Measurements from ENCODE around the gene HMGN2.

The HMGN2 gene

DNA sequence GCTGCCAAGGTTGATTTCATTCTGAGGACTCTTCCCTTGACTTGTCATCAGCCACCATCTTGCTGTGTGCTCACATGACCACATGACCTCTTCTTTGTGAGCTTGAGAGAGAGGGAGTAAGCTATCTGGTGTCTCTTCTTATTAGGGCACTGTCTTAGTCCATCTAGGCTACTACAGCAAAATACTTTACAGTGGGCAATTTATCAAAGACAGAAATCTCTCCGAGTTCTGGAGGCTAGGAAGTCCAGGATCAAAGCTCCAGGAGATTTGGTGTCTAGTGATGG, 45.5 kb downstream of the HMGN2 start:
- Histone ChIP-seq H3F3A (ENCODE audit: insufficient read depth) (no peaks in the 10 kb centered on the region), H2AFZ (ENCODE audit: low read depth, low read length, severe bottlenecking) (no peak overlapping the region), H3K4me2 (ENCODE audit: low read depth, low read length, poor library complexity, severe bottlenecking) (no peak overlapping the region), H3K27ac (ENCODE audit: low read depth, low read length) (no peak overlapping the region), H3K36me3 (ENCODE audit: low read length) (no peaks in the 10 kb centered on the region), H3K9me2 (replicated peaks; ENCODE audit: insufficient read depth, low read length) (no peaks in the 10 kb centered on the region), H3K4me3 (ENCODE audit: insufficient read depth, low read length, poor library complexity, severe bottlenecking) (no peak overlapping the region), H3K79me2 (ENCODE audit: insufficient read depth, low read length) (no peaks in the 10 kb centered on the region), H3K9ac (ENCODE audit: low read length) (no peak overlapping the region), H3K27me3 (ENCODE audit: low read length) (no peaks in the 10 kb centered on the region), H4K20me1 (ENCODE audit: low read depth, low read length) (no peaks in the 10 kb centered on the region), H3K9me3 (ENCODE audit: insufficient read depth, low read length) (no peaks in the 10 kb centered on the region)
- TF ChIP-seq, protein P1, sequence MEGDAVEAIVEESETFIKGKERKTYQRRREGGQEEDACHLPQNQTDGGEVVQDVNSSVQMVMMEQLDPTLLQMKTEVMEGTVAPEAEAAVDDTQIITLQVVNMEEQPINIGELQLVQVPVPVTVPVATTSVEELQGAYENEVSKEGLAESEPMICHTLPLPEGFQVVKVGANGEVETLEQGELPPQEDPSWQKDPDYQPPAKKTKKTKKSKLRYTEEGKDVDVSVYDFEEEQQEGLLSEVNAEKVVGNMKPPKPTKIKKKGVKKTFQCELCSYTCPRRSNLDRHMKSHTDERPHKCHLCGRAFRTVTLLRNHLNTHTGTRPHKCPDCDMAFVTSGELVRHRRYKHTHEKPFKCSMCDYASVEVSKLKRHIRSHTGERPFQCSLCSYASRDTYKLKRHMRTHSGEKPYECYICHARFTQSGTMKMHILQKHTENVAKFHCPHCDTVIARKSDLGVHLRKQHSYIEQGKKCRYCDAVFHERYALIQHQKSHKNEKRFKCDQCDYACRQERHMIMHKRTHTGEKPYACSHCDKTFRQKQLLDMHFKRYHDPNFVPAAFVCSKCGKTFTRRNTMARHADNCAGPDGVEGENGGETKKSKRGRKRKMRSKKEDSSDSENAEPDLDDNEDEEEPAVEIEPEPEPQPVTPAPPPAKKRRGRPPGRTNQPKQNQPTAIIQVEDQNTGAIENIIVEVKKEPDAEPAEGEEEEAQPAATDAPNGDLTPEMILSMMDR (IDR thresholded peaks at IDR 0.05; ENCODE audit: insufficient read depth, low read length, poor library complexity, severe bottlenecking): no peak
- TF ChIP-seq EZH2phosphoT487 (conservative IDR thresholded peaks at IDR 0.05; ENCODE audit: low read length): no peak

DNA sequence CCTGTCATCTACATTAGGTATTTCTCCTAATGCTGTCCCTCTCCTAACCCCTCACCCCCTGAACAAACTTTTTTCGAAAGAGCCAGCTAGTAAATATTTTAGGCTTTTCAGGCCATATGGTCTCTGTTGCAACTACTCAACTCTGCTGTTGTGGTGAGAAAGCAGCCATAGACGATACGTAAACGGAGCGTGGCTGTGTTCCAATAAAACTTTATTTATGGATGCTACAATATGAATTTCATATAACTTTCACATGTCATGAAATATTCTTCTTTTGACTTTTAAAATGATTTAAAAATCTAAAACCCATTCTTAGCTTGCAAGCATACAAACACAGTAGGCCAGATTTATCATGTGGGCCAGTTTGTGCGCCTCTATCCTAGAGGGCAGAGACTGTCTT, 46.1 kb downstream of the HMGN2 start:
- H3K9me3 ChIP-seq (ENCODE audit: insufficient read depth, low read length): no peaks in the 10 kb centered on the region
- H3K79me2 ChIP-seq (ENCODE audit: insufficient read depth, low read length): no peaks in the 10 kb centered on the region
- H3K4me3 ChIP-seq (ENCODE audit: insufficient read depth, low read length, poor library complexity, severe bottlenecking): no peak overlapping the region
- no peak overlapping the region for H3K9ac ChIP-seq (ENCODE audit: low read length)
- H3K36me3 ChIP-seq (ENCODE audit: low read length): no peaks in the 10 kb centered on the region
- no peaks in the 10 kb centered on the region for H3K9me2 ChIP-seq (replicated peaks; ENCODE audit: insufficient read depth, low read length)
- no peak overlapping the region for H3K27ac ChIP-seq (ENCODE audit: low read depth, low read length)
- H3F3A ChIP-seq (ENCODE audit: insufficient read depth): no peaks in the 10 kb centered on the region
- H4K20me1 ChIP-seq (ENCODE audit: low read depth, low read length): no peaks in the 10 kb centered on the region
- no peaks in the 10 kb centered on the region for H3K27me3 ChIP-seq (ENCODE audit: low read length)
- TF ChIP-seq, protein P1 (IDR thresholded peaks at IDR 0.05; ENCODE audit: insufficient read depth, low read length, poor library complexity, severe bottlenecking): no peak
- no peak for TF ChIP-seq EZH2phosphoT487 (conservative IDR thresholded peaks at IDR 0.05; ENCODE audit: low read length)
- no peak overlapping the region for H2AFZ ChIP-seq (ENCODE audit: low read depth, low read length, severe bottlenecking)
- no peak overlapping the region for H3K4me2 ChIP-seq (ENCODE audit: low read depth, low read length, poor library complexity, severe bottlenecking)

DNA sequence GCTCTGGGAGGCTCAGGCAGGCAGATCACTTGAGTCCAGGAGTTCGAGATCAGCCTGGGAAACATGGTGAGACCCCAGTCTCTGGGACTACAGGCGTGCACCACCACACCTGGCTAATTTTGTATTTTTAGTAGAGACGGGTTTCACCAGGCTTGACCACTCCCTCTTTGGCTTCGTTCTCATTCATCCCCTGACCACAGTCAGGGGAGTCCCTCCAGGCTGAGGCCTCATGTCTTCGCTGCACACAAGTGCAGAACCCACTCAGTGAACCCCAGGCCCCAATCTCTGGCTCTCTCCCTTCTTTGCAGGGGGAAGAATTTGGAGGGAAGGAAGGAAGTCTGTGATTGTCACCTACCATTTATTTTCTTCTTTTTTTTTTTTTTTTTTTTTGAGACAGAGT, 48.1 kb downstream of the HMGN2 start:
- no peak overlapping the region for H3K27ac ChIP-seq (ENCODE audit: low read depth, low read length)
- no peaks in the 10 kb centered on the region for H3F3A ChIP-seq (ENCODE audit: insufficient read depth)
- no peaks in the 10 kb centered on the region for H3K9me3 ChIP-seq (ENCODE audit: insufficient read depth, low read length)
- H3K9me2 ChIP-seq (replicated peaks; ENCODE audit: insufficient read depth, low read length): no peaks in the 10 kb centered on the region
- no peaks in the 10 kb centered on the region for H3K79me2 ChIP-seq (ENCODE audit: insufficient read depth, low read length)
- TF ChIP-seq, protein P1 (IDR thresholded peaks at IDR 0.05; ENCODE audit: insufficient read depth, low read length, poor library complexity, severe bottlenecking): no peak
- TF ChIP-seq EZH2phosphoT487 (conservative IDR thresholded peaks at IDR 0.05; ENCODE audit: low read length): no peak
- no peak overlapping the region for H3K4me3 ChIP-seq (ENCODE audit: insufficient read depth, low read length, poor library complexity, severe bottlenecking)
- no peak overlapping the region for H3K9ac ChIP-seq (ENCODE audit: low read length)
- no peak overlapping the region for H2AFZ ChIP-seq (ENCODE audit: low read depth, low read length, severe bottlenecking)
- H3K4me2 ChIP-seq (ENCODE audit: low read depth, low read length, poor library complexity, severe bottlenecking): no peak overlapping the region
- no peaks in the 10 kb centered on the region for H4K20me1 ChIP-seq (ENCODE audit: low read depth, low read length)
- H3K27me3 ChIP-seq (ENCODE audit: low read length): no peaks in the 10 kb centered on the region
- no peaks in the 10 kb centered on the region for H3K36me3 ChIP-seq (ENCODE audit: low read length)

DNA sequence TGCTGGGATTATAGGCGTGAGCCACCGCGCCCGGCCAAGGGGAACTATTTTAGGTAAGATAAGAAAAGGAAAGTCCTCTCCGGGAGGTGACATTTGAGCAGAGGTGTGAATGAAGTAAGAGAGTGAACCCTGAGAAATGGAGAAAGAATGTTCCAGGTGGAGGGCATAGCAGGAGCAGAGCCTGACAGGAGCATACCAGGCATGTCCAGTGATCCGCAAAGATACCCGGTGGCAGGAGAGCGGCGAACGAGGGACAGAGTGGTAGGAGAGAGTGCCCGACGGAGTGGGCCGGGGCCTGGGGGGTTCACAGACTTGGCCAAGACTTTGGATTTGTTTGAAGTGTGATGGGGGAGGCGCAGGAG, 49.4 kb downstream of the HMGN2 start:
- H3K36me3 ChIP-seq (ENCODE audit: low read length): no peaks in the 10 kb centered on the region
- no peaks in the 10 kb centered on the region for H3K9me2 ChIP-seq (replicated peaks; ENCODE audit: insufficient read depth, low read length)
- no peak overlapping the region for H3K9ac ChIP-seq (ENCODE audit: low read length)
- H3K4me3 ChIP-seq (ENCODE audit: insufficient read depth, low read length, poor library complexity, severe bottlenecking): no peak overlapping the region
- no peaks in the 10 kb centered on the region for H3K79me2 ChIP-seq (ENCODE audit: insufficient read depth, low read length)
- H3K4me2 ChIP-seq (ENCODE audit: low read depth, low read length, poor library complexity, severe bottlenecking): no peak overlapping the region
- no peaks in the 10 kb centered on the region for H4K20me1 ChIP-seq (ENCODE audit: low read depth, low read length)
- H2AFZ ChIP-seq (ENCODE audit: low read depth, low read length, severe bottlenecking): no peak overlapping the region
- TF ChIP-seq, protein P1 (IDR thresholded peaks at IDR 0.05; ENCODE audit: insufficient read depth, low read length, poor library complexity, severe bottlenecking): no peak
- no peak for TF ChIP-seq EZH2phosphoT487 (conservative IDR thresholded peaks at IDR 0.05; ENCODE audit: low read length)
- H3F3A ChIP-seq (ENCODE audit: insufficient read depth): no peaks in the 10 kb centered on the region
- H3K27me3 ChIP-seq (ENCODE audit: low read length): no peaks in the 10 kb centered on the region
- H3K27ac ChIP-seq (ENCODE audit: low read depth, low read length): no peak overlapping the region
- H3K9me3 ChIP-seq (ENCODE audit: insufficient read depth, low read length): no peaks in the 10 kb centered on the region

Measured in SU-DHL-6 (cell line).